ENCODE measurements around the gene GRAP2.

GRCh38 chr22:40008726-40009291 lies 107.9 kb downstream of the GRAP2 start:
- TF ChIP-seq, protein P1, sequence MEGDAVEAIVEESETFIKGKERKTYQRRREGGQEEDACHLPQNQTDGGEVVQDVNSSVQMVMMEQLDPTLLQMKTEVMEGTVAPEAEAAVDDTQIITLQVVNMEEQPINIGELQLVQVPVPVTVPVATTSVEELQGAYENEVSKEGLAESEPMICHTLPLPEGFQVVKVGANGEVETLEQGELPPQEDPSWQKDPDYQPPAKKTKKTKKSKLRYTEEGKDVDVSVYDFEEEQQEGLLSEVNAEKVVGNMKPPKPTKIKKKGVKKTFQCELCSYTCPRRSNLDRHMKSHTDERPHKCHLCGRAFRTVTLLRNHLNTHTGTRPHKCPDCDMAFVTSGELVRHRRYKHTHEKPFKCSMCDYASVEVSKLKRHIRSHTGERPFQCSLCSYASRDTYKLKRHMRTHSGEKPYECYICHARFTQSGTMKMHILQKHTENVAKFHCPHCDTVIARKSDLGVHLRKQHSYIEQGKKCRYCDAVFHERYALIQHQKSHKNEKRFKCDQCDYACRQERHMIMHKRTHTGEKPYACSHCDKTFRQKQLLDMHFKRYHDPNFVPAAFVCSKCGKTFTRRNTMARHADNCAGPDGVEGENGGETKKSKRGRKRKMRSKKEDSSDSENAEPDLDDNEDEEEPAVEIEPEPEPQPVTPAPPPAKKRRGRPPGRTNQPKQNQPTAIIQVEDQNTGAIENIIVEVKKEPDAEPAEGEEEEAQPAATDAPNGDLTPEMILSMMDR (IDR thresholded peaks at IDR 0.05): no peak
- TF ChIP-seq POLR2A (IDR thresholded peaks at IDR 0.05): no peak

All from uterus (tissue), 2 donors.